ENCODE measurements around the gene PLEKHA3. TPM values are rescaled to one million over a fixed set of nuclear protein-coding genes. Genes with fewer than 3 reads are reported as not detected.

Gene PLEKHA3
- total and polyA plus RNA-seq, 12 donors: 2.5 to 53.2 (median 39.7) TPM

DNA sequence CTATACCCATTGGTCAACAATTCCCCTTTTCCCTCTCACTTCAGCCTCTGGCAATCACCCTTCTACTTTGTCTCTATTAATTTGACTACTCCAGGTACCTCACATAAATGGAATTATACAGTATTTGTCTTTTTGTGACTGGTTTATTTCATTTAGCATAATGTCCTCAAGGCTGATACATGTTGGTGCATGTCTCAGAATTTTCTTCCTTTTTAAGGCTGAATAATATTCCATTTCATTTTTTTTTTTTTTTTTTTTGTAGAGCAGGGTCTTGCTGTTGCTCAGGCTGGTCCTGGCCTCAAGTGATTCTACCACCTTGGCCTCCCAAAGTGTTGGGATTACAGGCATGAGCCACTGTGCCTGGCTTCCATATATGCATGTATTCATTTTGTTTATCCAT is 3.8 kb upstream of the PLEKHA3 start:
- intact Hi-C loops (cut with DNase I): loop anchor here in 1 of 10 donors (2.0 kb wide), 1 partner anchor 26 kb away; the partner anchor contains the start of genes PJVK and PRKRA
- no peak for DNase-seq
- TF ChIP-seq, protein P1, sequence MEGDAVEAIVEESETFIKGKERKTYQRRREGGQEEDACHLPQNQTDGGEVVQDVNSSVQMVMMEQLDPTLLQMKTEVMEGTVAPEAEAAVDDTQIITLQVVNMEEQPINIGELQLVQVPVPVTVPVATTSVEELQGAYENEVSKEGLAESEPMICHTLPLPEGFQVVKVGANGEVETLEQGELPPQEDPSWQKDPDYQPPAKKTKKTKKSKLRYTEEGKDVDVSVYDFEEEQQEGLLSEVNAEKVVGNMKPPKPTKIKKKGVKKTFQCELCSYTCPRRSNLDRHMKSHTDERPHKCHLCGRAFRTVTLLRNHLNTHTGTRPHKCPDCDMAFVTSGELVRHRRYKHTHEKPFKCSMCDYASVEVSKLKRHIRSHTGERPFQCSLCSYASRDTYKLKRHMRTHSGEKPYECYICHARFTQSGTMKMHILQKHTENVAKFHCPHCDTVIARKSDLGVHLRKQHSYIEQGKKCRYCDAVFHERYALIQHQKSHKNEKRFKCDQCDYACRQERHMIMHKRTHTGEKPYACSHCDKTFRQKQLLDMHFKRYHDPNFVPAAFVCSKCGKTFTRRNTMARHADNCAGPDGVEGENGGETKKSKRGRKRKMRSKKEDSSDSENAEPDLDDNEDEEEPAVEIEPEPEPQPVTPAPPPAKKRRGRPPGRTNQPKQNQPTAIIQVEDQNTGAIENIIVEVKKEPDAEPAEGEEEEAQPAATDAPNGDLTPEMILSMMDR (IDR thresholded peaks at IDR 0.05): no peak
- no peaks in the 10 kb centered on the region for H3K9me3 ChIP-seq
- no peaks in the 10 kb centered on the region for H3K27me3 ChIP-seq
- no peak overlapping the region for H3K27ac ChIP-seq
- H3K4me1 ChIP-seq: peaks cover 0 to 38% (median 28%) of the 10 kb centered on the region in 9 donors
- ATAC-seq: no peak
- no peaks in the 10 kb centered on the region for H3K36me3 ChIP-seq
- no peak overlapping the region for H3K4me3 ChIP-seq

- intact Hi-C loops (cut with DNase I): loop anchor here in 4 of 10 donors (1.0 to 2.0 kb wide), 2 partner anchors 26 to 27 kb away; partner anchors contain the start of genes PJVK (in 4 of the 4) and PRKRA (in 4 of the 4)
- DNase-seq: no peak
- Histone ChIP-seq H3K4me1 (peaks cover 0 to 49% (median 39%) of the 10 kb centered on the region in 9 donors), H3K27ac (peak overlapping the region; percentile 81 to 97 (median 93)), H3K4me3 (peak overlapping the region; percentile 18 to 92 (median 73)), H3K27me3 (no peaks in the 10 kb centered on the region), H3K36me3 (no peaks in the 10 kb centered on the region), H3K9me3 (no peaks in the 10 kb centered on the region)
- TF ChIP-seq, protein P1 (IDR thresholded peaks at IDR 0.05): no peak
- no peak for ATAC-seq
- WGBS, 2 donors: 19 to 20% methylated on average over 3 of the region's 3 CpGs
Observed at GRCh38 chr2:178477443-178478129, 2.7 kb upstream of the PLEKHA3 start.

DNA sequence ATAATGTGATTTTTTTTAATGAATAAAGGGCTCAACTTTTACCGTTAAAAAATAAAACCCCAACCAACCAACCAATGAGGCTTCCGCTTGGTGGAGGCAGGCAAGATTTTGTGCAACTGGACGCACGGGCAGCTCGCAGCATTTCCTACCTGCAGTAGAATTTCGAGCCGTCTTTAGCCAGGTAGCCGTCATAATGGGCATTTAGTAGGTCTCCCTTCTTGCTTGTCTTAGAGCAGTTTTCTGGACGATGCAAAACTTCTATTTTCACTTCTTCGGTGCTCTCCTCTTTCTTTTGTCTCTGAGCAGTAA is 2.2 kb upstream of the PLEKHA3 start:
- no peak for ATAC-seq
- peak overlapping the region; percentile 18 to 92 (median 73) for H3K4me3 ChIP-seq
- H3K27ac ChIP-seq: peak overlapping the region; percentile 81 to 97 (median 93)
- no peaks in the 10 kb centered on the region for H3K9me3 ChIP-seq
- H3K27me3 ChIP-seq: no peaks in the 10 kb centered on the region
- TF ChIP-seq, protein P1 (IDR thresholded peaks at IDR 0.05): no peak
- H3K36me3 ChIP-seq: no peaks in the 10 kb centered on the region
- 2% methylated on average over 10 of the region's 10 CpGs for WGBS, 2 donors
- no peak for DNase-seq
- H3K4me1 ChIP-seq: peaks cover 0 to 54% (median 44%) of the 10 kb centered on the region in 9 donors
- intact Hi-C loops (cut with DNase I): loop anchor here in 3 of 10 donors (1.0 to 2.0 kb wide), 2 partner anchors 27 kb away; partner anchors contain the start of genes PJVK (in 3 of the 3) and PRKRA (in 3 of the 3)

DNA sequence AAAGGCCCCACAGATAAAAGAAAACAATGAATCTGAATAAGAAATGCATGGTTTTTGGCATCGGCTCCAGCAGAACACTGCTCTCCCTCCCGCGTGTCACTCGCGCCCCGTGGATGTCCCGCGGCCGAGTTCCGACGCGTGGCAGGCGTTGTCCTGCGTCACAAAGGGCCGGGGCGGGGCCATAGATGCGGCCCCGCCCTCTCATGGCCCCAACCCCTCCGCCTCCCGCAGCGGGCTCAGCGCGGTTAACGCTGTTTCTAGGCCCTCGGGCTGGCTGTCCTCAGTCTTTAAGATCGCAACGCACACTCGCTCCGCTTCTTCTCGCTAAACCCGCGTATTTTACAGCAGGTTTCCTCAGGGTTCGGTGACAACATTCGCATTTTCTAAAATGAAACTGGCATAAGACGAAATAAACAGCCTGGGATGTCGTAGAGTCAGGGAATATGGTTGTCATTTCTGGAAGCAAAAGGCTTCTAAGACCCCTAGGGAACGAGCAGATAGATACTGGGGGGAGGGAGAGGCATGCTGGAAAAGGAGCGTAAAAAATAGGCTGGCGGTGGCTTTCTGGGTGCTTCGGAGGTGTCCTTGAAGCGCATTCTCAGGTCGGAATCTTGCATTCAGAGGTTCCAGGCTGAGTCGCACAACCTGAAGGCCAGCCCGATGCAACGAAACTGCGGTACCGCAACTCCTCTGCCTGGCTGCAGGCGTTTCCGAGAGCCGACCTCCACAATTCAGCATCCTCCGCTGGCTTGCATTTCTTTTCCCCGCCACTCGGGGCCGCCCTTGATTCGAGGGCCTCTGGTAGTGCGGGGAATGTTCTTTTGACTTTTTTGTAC is 1.6 kb upstream of the PLEKHA3 start, which contains the start of gene FKBP7:
FKBP7 (minus strand) TSS at position 162 of the 836 bp plus-strand sequence; CDS start at position 61, 101 bp downstream.
- peaks cover 0 to 57% (median 48%) of the 10 kb centered on the region in 9 donors for H3K4me1 ChIP-seq

More for the DNA sequence above, 1.6 kb upstream of the PLEKHA3 start, which contains the start of gene FKBP7:
- Histone ChIP-seq H3K4me3 (peak within 1 kb of the TSS; percentile 18 to 92 (median 75)), H3K36me3 (no peaks in the 10 kb centered on the region), H3K9me3 (no peaks in the 10 kb centered on the region), H3K27ac (peak within 1 kb of the TSS; percentile 81 to 97 (median 93)), H3K27me3 (no peaks in the 10 kb centered on the region)
- TF ChIP-seq, protein P1 (IDR thresholded peaks at IDR 0.05): peak; percentile 39 to 82 (median 64)
- WGBS, 2 donors: 1% methylated on average over 56 of the region's 56 CpGs
- peak; percentile 86 to 89 for DNase-seq
- intact Hi-C loops (cut with DNase I): loop anchor here in 3 of 10 donors (1.0 to 2.0 kb wide), 2 partner anchors 27 to 28 kb away; partner anchors contain the start of genes PJVK (in 3 of the 3) and PRKRA (in 3 of the 3)
- ATAC-seq: peak; percentile 84 to 94 (median 86)
